ENCODE results near the gene FBXW7. TPM values are rescaled to one million over a fixed set of nuclear protein-coding genes. Genes with fewer than 3 reads are reported as not detected.
A peak's percentile ranks its signal among the peaks of the same experiment; 100 is the strongest.

FBXW7 gene, protein sequence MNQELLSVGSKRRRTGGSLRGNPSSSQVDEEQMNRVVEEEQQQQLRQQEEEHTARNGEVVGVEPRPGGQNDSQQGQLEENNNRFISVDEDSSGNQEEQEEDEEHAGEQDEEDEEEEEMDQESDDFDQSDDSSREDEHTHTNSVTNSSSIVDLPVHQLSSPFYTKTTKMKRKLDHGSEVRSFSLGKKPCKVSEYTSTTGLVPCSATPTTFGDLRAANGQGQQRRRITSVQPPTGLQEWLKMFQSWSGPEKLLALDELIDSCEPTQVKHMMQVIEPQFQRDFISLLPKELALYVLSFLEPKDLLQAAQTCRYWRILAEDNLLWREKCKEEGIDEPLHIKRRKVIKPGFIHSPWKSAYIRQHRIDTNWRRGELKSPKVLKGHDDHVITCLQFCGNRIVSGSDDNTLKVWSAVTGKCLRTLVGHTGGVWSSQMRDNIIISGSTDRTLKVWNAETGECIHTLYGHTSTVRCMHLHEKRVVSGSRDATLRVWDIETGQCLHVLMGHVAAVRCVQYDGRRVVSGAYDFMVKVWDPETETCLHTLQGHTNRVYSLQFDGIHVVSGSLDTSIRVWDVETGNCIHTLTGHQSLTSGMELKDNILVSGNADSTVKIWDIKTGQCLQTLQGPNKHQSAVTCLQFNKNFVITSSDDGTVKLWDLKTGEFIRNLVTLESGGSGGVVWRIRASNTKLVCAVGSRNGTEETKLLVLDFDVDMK
- 100 to 1,000 TPM in 1 of 4 donors, 10 to 100 TPM in 3; 72.2 to 105 (median 87.1) TPM for total RNA-seq

- no peaks in the 10 kb centered on the region for H3K36me3 ChIP-seq
- TF ChIP-seq POLR2A (IDR thresholded peaks at IDR 0.05) (peak; percentile 73 to 87), CTCF (IDR thresholded peaks at IDR 0.05) (no peak)
- WGBS, 2 donors, result 0% methylated on average over 15 to 17 of the region's 63 CpGs
- DNase-seq, result peak; percentile 98 to 99
- peaks cover 25 to 30% of the 10 kb centered on the region in 2 donors for H3K4me1 ChIP-seq
- intact Hi-C loops (cut with DNase I), result no loop called here
- H3K27me3 ChIP-seq, result no peaks in the 10 kb centered on the region
- H3K27ac ChIP-seq, result peak within 1 kb of the TSS; percentile 87 to 92 (median 88)
- H3K4me3 ChIP-seq (replicated peaks in 1 of 3), result peak within 1 kb of the TSS; percentile 27 to 99 (median 96)
- no peaks in the 10 kb centered on the region for H3K9me3 ChIP-seq
These were observed at the start of gene FBXW7 for GRCh38 chr4:152535903-152536544. Gene FBXW7 (minus strand): TSS chr4:152536092. CDS start chr4:152411803, 124,289 bp downstream.

DNA sequence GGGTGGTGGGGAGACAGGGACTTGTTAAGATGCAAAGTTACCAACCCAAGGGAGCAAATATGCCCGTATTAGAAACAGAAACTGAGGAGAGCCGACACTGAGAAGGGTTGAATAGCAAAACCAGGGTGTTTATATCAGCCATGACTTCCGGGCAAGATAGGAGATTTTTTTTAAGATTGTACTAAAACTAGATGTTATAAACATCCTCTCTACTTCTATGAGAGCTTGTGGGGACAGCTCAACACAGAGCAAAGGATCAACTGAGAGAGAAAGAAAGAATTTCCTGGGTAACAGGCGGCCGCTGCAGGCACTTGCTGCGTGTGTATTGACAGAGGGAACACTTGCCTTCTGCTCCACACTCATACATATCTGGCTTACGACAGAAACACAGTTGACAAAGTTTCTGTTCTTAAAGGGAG is 49.1 kb upstream of the FBXW7 start:
- no peaks in the 10 kb centered on the region for H3K36me3 ChIP-seq
- H3K9me3 ChIP-seq, result no peaks in the 10 kb centered on the region
- peak overlapping the region in 1 of 3 donors; percentile 14 for H3K27ac ChIP-seq
- no peak for TF ChIP-seq POLR2A (IDR thresholded peaks at IDR 0.05)
- TF ChIP-seq CTCF (IDR thresholded peaks at IDR 0.05), result no peak
- WGBS, 2 donors, result 37 to 51% methylated on average over 7 of the region's 7 CpGs
- no peak overlapping the region for H3K4me3 ChIP-seq (replicated peaks in 1 of 3)
- intact Hi-C loops (cut with DNase I), result no loop called here
- H3K27me3 ChIP-seq, result no peaks in the 10 kb centered on the region
- peaks cover 0 to 13% of the 10 kb centered on the region in 2 donors for H3K4me1 ChIP-seq
- peak; percentile 12 to 18 for DNase-seq

DNA sequence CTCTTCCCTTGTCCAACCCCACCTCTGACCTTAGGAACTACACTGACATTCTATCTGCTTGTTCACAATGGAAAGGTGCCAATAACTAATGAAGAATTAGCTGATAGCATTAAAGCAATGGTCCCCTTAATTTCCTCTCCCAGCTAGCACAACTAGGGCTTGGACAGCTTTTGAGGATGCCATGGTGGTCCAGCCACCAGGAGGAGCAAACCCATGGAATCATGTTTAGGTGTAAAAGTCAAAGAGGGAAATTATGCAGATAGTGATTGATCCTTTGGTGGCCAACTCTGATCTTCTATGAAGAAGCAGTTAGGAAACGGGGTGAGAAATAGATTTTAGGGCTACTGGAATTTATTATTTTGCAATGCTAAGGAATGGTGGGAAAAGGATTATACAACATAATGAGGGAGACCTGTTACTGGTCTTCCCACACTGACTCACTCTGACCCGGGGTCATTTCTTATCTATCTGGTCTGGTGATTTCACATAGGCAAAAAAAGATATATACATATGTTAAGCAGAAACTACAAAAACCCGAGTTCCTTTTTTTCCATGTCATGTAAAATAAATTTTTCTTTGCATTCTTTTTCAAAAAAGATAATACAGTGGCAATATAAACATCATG is 45.8 kb upstream of the FBXW7 start:
- no peak for DNase-seq
- intact Hi-C loops (cut with DNase I), result no loop called here
- no peaks in the 10 kb centered on the region for H3K27me3 ChIP-seq
- 93 to 94% methylated on average over 3 of the region's 3 CpGs for whole genome bisulfite sequencing, 2 donors
- peaks cover 0 to 6% of the 10 kb centered on the region in 2 donors for H3K4me1 ChIP-seq
- H3K9me3 ChIP-seq, result no peaks in the 10 kb centered on the region
- no peak overlapping the region for H3K4me3 ChIP-seq (replicated peaks in 1 of 3)
- no peak overlapping the region for H3K27ac ChIP-seq
- no peaks in the 10 kb centered on the region for H3K36me3 ChIP-seq
- no peak for TF ChIP-seq POLR2A (IDR thresholded peaks at IDR 0.05)
- TF ChIP-seq CTCF (IDR thresholded peaks at IDR 0.05), result no peak

DNA sequence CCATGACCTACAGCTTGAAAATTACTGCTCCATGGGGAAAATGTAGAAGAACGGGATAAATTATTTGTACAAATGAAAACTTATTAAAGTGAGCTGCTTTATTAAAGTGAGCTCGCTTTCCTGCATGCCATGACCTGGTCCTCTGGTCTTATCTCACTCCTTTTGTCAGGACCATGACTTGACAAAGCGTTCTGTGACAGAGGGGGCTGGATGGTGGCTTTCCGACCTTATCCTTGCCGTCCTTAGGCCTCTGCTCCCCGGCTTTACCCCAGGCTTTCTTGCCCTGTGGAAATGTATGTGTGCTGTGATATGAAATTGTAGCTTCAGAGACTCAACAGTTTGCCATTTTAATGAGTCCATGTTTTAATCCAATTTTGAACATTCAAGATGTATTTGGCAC is 44.0 kb upstream of the FBXW7 start:
- 90 to 91% methylated on average over 6 of the region's 6 CpGs for WGBS, 2 donors
- peaks cover 0 to under 1% of the 10 kb centered on the region in 2 donors for H3K4me1 ChIP-seq
- H3K27ac ChIP-seq, result no peak overlapping the region
- DNase-seq, result no peak
- no peak overlapping the region for H3K4me3 ChIP-seq (replicated peaks in 1 of 3)
- no peak for TF ChIP-seq POLR2A (IDR thresholded peaks at IDR 0.05)
- no peak for TF ChIP-seq CTCF (IDR thresholded peaks at IDR 0.05)
- H3K9me3 ChIP-seq, result no peaks in the 10 kb centered on the region
- H3K27me3 ChIP-seq, result no peaks in the 10 kb centered on the region
- intact Hi-C loops (cut with DNase I), result no loop called here
- H3K36me3 ChIP-seq, result no peaks in the 10 kb centered on the region

Measured in thyroid gland (tissue), 4 donors.